Measurements from ENCODE around the gene MEIS3.
A peak's percentile ranks its signal among the peaks of the same experiment; 100 is the strongest.

MEIS3 gene

GRCh38 chr19:47419030-47419783 lies at the start of gene MEIS3:
TSS of gene MEIS3 (minus strand) at chr19:47419527. CDS start at chr19:47419081, 446 bp downstream.
- H3K27me3 Mint-ChIP-seq = peaks cover 60% of the 10 kb centered on the region
- H3K4me1 Mint-ChIP-seq = peaks cover 51% of the 10 kb centered on the region
- peak within 1 kb of the TSS; percentile 4 for H3K27ac Mint-ChIP-seq
- H3K9me3 Mint-ChIP-seq = no peaks in the 10 kb centered on the region
- H3K36me3 Mint-ChIP-seq = peaks cover 5% of the 10 kb centered on the region
- peak within 1 kb of the TSS; percentile 47 for H3K4me3 Mint-ChIP-seq

- no peak overlapping the region for H3K4me3 Mint-ChIP-seq
- H3K36me3 Mint-ChIP-seq = no peaks in the 10 kb centered on the region
- no peaks in the 10 kb centered on the region for H3K9me3 Mint-ChIP-seq
- H3K27me3 Mint-ChIP-seq = peaks cover 27% of the 10 kb centered on the region
- H3K27ac Mint-ChIP-seq = no peak overlapping the region
- peaks cover 25% of the 10 kb centered on the region for H3K4me1 Mint-ChIP-seq
Observed at GRCh38 chr19:47467914-47468313, 48.6 kb upstream of the MEIS3 start.

GRCh38 chr19:47465957-47466356 lies 46.6 kb upstream of the MEIS3 start:
- Mint-ChIP-seq H3K4me1 (peaks cover 12% of the 10 kb centered on the region), H3K27me3 (peaks cover 18% of the 10 kb centered on the region), H3K4me3 (no peak overlapping the region), H3K9me3 (no peaks in the 10 kb centered on the region), H3K27ac (no peak overlapping the region), H3K36me3 (no peaks in the 10 kb centered on the region)

- no peak overlapping the region for H3K27ac Mint-ChIP-seq
- peaks cover 11% of the 10 kb centered on the region for H3K27me3 Mint-ChIP-seq
Observed at GRCh38 chr19:47464675-47465419, 45.5 kb upstream of the MEIS3 start.

GRCh38 chr19:47461876-47462275 lies 42.5 kb upstream of the MEIS3 start:
- peaks cover 2% of the 10 kb centered on the region for H3K27me3 Mint-ChIP-seq
- H3K9me3 Mint-ChIP-seq = no peaks in the 10 kb centered on the region
- no peaks in the 10 kb centered on the region for H3K36me3 Mint-ChIP-seq
- H3K4me1 Mint-ChIP-seq = no peaks in the 10 kb centered on the region
- no peak overlapping the region for H3K4me3 Mint-ChIP-seq
- H3K27ac Mint-ChIP-seq = no peak overlapping the region

More at GRCh38 chr19:47464675-47465419, 45.5 kb upstream of the MEIS3 start:
- H3K36me3 Mint-ChIP-seq = no peaks in the 10 kb centered on the region
- no peak overlapping the region for H3K4me3 Mint-ChIP-seq
- no peaks in the 10 kb centered on the region for H3K9me3 Mint-ChIP-seq
- H3K4me1 Mint-ChIP-seq = peaks cover 5% of the 10 kb centered on the region

- Mint-ChIP-seq H3K27ac (no peak overlapping the region), H3K9me3 (no peaks in the 10 kb centered on the region), H3K4me1 (no peaks in the 10 kb centered on the region), H3K27me3 (peaks cover 11% of the 10 kb centered on the region), H3K36me3 (no peaks in the 10 kb centered on the region), H3K4me3 (no peak overlapping the region)
Observed at GRCh38 chr19:47459477-47459876, 40.1 kb upstream of the MEIS3 start.

- Mint-ChIP-seq H3K9me3 (no peaks in the 10 kb centered on the region), H3K27me3 (peaks cover 16% of the 10 kb centered on the region), H3K4me3 (no peak overlapping the region), H3K4me1 (no peaks in the 10 kb centered on the region), H3K27ac (no peak overlapping the region), H3K36me3 (no peaks in the 10 kb centered on the region)
Observed at GRCh38 chr19:47458672-47459071, 39.3 kb upstream of the MEIS3 start.

- Mint-ChIP-seq H3K4me1 (no peaks in the 10 kb centered on the region), H3K27ac (no peak overlapping the region), H3K4me3 (no peak overlapping the region), H3K27me3 (peaks cover 16% of the 10 kb centered on the region), H3K36me3 (no peaks in the 10 kb centered on the region), H3K9me3 (no peaks in the 10 kb centered on the region)
Observed at GRCh38 chr19:47456721-47457474, 37.6 kb upstream of the MEIS3 start.

- H3K4me1 Mint-ChIP-seq = peaks cover 24% of the 10 kb centered on the region
- no peaks in the 10 kb centered on the region for H3K36me3 Mint-ChIP-seq
- H3K27me3 Mint-ChIP-seq = peaks cover 18% of the 10 kb centered on the region
- H3K9me3 Mint-ChIP-seq = no peaks in the 10 kb centered on the region
- no peak overlapping the region for H3K4me3 Mint-ChIP-seq
- no peak overlapping the region for H3K27ac Mint-ChIP-seq
Observed at GRCh38 chr19:47450478-47450877, 31.2 kb upstream of the MEIS3 start.

GRCh38 chr19:47448360-47448727 lies 29.0 kb upstream of the MEIS3 start:
- Mint-ChIP-seq H3K9me3 (no peaks in the 10 kb centered on the region), H3K4me1 (peaks cover 45% of the 10 kb centered on the region), H3K27ac (peak overlapping the region; percentile 56), H3K27me3 (peaks cover 16% of the 10 kb centered on the region), H3K36me3 (no peaks in the 10 kb centered on the region), H3K4me3 (no peak overlapping the region)

- Mint-ChIP-seq H3K4me3 (no peak overlapping the region), H3K4me1 (peaks cover 51% of the 10 kb centered on the region), H3K27ac (peak overlapping the region; percentile 56), H3K27me3 (peaks cover 19% of the 10 kb centered on the region), H3K36me3 (no peaks in the 10 kb centered on the region), H3K9me3 (no peaks in the 10 kb centered on the region)
Observed at GRCh38 chr19:47447470-47448359, 28.4 kb upstream of the MEIS3 start.

GRCh38 chr19:47446534-47447469 lies 27.5 kb upstream of the MEIS3 start:
- peak overlapping the region; percentile 64 for H3K4me3 Mint-ChIP-seq
- H3K27me3 Mint-ChIP-seq = peaks cover 23% of the 10 kb centered on the region
- H3K9me3 Mint-ChIP-seq = no peaks in the 10 kb centered on the region
- H3K27ac Mint-ChIP-seq = no peak overlapping the region
- H3K36me3 Mint-ChIP-seq = no peaks in the 10 kb centered on the region
- H3K4me1 Mint-ChIP-seq = peaks cover 51% of the 10 kb centered on the region

- H3K27me3 Mint-ChIP-seq = peaks cover 21% of the 10 kb centered on the region
- peak overlapping the region; percentile 64 for H3K4me3 Mint-ChIP-seq
- H3K27ac Mint-ChIP-seq = peak overlapping the region; percentile 42
- H3K4me1 Mint-ChIP-seq = peaks cover 51% of the 10 kb centered on the region
- no peaks in the 10 kb centered on the region for H3K36me3 Mint-ChIP-seq
- H3K9me3 Mint-ChIP-seq = no peaks in the 10 kb centered on the region
Observed at GRCh38 chr19:47445937-47446402, 26.6 kb upstream of the MEIS3 start.

- Mint-ChIP-seq H3K4me3 (peak overlapping the region; percentile 64), H3K36me3 (no peaks in the 10 kb centered on the region), H3K9me3 (no peaks in the 10 kb centered on the region), H3K27me3 (peaks cover 21% of the 10 kb centered on the region), H3K4me1 (peaks cover 51% of the 10 kb centered on the region), H3K27ac (no peak overlapping the region)
Observed at GRCh38 chr19:47445527-47445926, 26.2 kb upstream of the MEIS3 start.
